Endothelial cell of umbilical vein (primary cell): Measurements from ENCODE around the gene COL4A2. TPM values are rescaled to one million over a fixed set of nuclear protein-coding genes. Genes with fewer than 3 reads are reported as not detected.
"Not testable (repeated sequence)": the region's sequence is repeated elsewhere in the genome, so short reads cannot be mapped to it uniquely, and the experiment has no call there.

Experiments
- BruUV-seq: library from RNA; stranded (reverse); fragments of 400-500 nt; replicated peaks from 2 replicates; lab custom pipeline; 2021; lab: Mats Ljungman, UMichigan
- CTCF ChIA-PET: fragments of 300-600, 350-600 bp; sonication (Branson Sonifier 250); formaldehyde crosslinking; loops from one replicate; lab custom pipeline; 2021; ENCODE audit warnings: antibody characterized with exemption, inconsistent platforms; lab: Charles Lee
- POLR2A ChIA-PET: fragments of 300-600, 350-600 bp; sonication (Branson Sonifier 250); formaldehyde crosslinking; loops from one replicate; lab custom pipeline; 2021; ENCODE audit warnings: antibody characterized with exemption, inconsistent platforms; lab: Charles Lee
- DNase-seq: peaks from one replicate; pipeline ENCODE4 v3.0.0-alpha.2; 2011; ENCODE audit warnings: low read depth, low spot score
- FAIRE-seq: peaks from 2 replicates; lab custom pipeline; 2011; peaks lifted over from hg19 to GRCh38; lab: Jason Lieb, UNC
- H2AFZ ChIP-seq: 2 replicates; pipeline ENCODE4 v1.6.0; 2012; ENCODE audit warnings: low read depth, low read length, control low read depth, inconsistent platforms
- H3K27ac ChIP-seq: 2 replicates; pipeline ENCODE4 v1.5.1; 2011; ENCODE audit warnings: low read depth, mild to moderate bottlenecking, control low read depth, low read length, moderate library complexity; ENCODE audit not compliant: insufficient read depth
- H3K27me3 ChIP-seq, 2 experiments: 2 replicates each; pipeline versions ENCODE4 v1.6.0 to v1.6.1; 2011; ENCODE audit warnings: low read length in 2 of 2, mixed read lengths in 1 of 2; ENCODE audit not compliant: control insufficient read depth in 2 of 2, insufficient read depth in 2 of 2
- H3K36me3 ChIP-seq, 2 experiments: 2 replicates in 1 of 2; 3 replicates in 1 of 2; pipeline ENCODE4 v1.5.1; 2011; ENCODE audit warnings: low read length in 2 of 2, mild to moderate bottlenecking in 1 of 2, moderate library complexity in 1 of 2; ENCODE audit not compliant: control insufficient read depth in 2 of 2, insufficient read depth in 2 of 2; ENCODE audit errors: extremely low read depth in 1 of 2
- H3K4me1 ChIP-seq: 3 replicates; pipeline ENCODE4 v1.5.1; 2011; ENCODE audit warnings: mild to moderate bottlenecking, low read length; ENCODE audit not compliant: control insufficient read depth, insufficient read depth; ENCODE audit errors: extremely low read depth
- H3K4me2 ChIP-seq: 2 replicates; pipeline ENCODE4 v1.6.1; 2011; ENCODE audit warnings: low read length, control low read depth, mixed read lengths; ENCODE audit not compliant: insufficient read depth
- H3K4me3 ChIP-seq, 3 experiments: fragments of 200-600 bp in 1 of 3; sonication (generic), shearing (Covaris generic) in 1 of 3; replicated peaks in 1 of 3; 2 replicates each; pipeline ENCODE4 v1.5.1; 2011 to 2016; ENCODE audit warnings: control low read depth in 3 of 3, low read length in 3 of 3, mild to moderate bottlenecking in 2 of 3, inconsistent platforms in 1 of 3, low read depth in 1 of 3, moderate library complexity in 1 of 3; ENCODE audit not compliant: insufficient read depth in 1 of 3
- H3K79me2 ChIP-seq: 2 replicates; pipeline ENCODE4 v1.6.0; 2012; ENCODE audit warnings: low read length, inconsistent platforms; ENCODE audit not compliant: control insufficient read depth, insufficient read depth
- H3K9ac ChIP-seq: replicated peaks from 2 replicates; pipeline ENCODE3; 2011; ENCODE audit warnings: low read length, control low read depth; ENCODE audit not compliant: insufficient read depth; ENCODE audit errors: extremely low read depth
- H3K9me1 ChIP-seq: replicated peaks from 3 replicates; pipeline ENCODE4 v1.6.0; 2011; ENCODE audit warnings: mild to moderate bottlenecking, low read length; ENCODE audit not compliant: control insufficient read depth, insufficient read depth; ENCODE audit errors: extremely low read depth
- H3K9me3 ChIP-seq: replicated peaks from 2 replicates; pipeline ENCODE4 v1.5.1; 2012; ENCODE audit warnings: low read length, inconsistent platforms; ENCODE audit not compliant: control insufficient read depth, insufficient read depth
- H4K20me1 ChIP-seq: replicated peaks from 2 replicates; pipeline ENCODE3; 2011; ENCODE audit warnings: mild to moderate bottlenecking, low read length; ENCODE audit not compliant: control insufficient read depth, insufficient read depth; ENCODE audit errors: extremely low read depth
- CTCF ChIP-seq, 2 donors: IDR thresholded peaks; 1 replicate in 1 of 2; 2 replicates in 1 of 2; pipeline ENCODE4 v1.5.1; 2011; ENCODE audit warnings: low read length in 2 of 2, mild to moderate bottlenecking in 2 of 2, moderate library complexity in 2 of 2, control low read depth in 1 of 2, inconsistent platforms in 1 of 2, low read depth in 1 of 2; ENCODE audit not compliant: insufficient read depth in 1 of 2; ENCODE audit errors: extremely low read depth in 1 of 2
- EZH2 ChIP-seq: IDR thresholded peaks from 2 replicates; pipeline ENCODE4 v1.6.1; 2012; ENCODE audit warnings: borderline replicate concordance, low read depth, mild to moderate bottlenecking, moderate library complexity, low read length, inconsistent platforms; ENCODE audit not compliant: severe bottlenecking
- FOS ChIP-seq: IDR thresholded peaks from 2 replicates; pipeline ENCODE4 v1.6.1; 2011; ENCODE audit warnings: mild to moderate bottlenecking, low read length, moderate library complexity, borderline replicate concordance; ENCODE audit not compliant: insufficient read depth
- GATA2 ChIP-seq: IDR thresholded peaks from 2 replicates; pipeline ENCODE4 v1.7.0; 2011; ENCODE audit warnings: low read depth, mild to moderate bottlenecking, moderate library complexity, mixed read lengths, low read length; ENCODE audit not compliant: insufficient read length, insufficient read depth
- JUN ChIP-seq: IDR thresholded peaks from 2 replicates; pipeline ENCODE4 v1.6.1; 2011; ENCODE audit warnings: borderline replicate concordance, low read depth; ENCODE audit not compliant: insufficient read length, insufficient read depth
- MAX ChIP-seq: IDR thresholded peaks from 2 replicates; pipeline ENCODE4 v1.6.1; 2011; ENCODE audit not compliant: insufficient read depth, insufficient read length
- MYC ChIP-seq: IDR thresholded peaks from one replicate; pipeline ENCODE4 v1.6.1; 2011; ENCODE audit warnings: mild to moderate bottlenecking, low read depth, low read length
- POLR2A ChIP-seq: IDR thresholded peaks from 2 replicates; pipeline ENCODE4 v1.6.1; 2012; ENCODE audit warnings: low read depth, mild to moderate bottlenecking, control low read depth, low read length
- POLR2AphosphoS5 ChIP-seq: IDR thresholded peaks from 2 replicates; pipeline ENCODE4 v1.6.1; 2012; ENCODE audit warnings: low read depth, mild to moderate bottlenecking, control low read depth, low read length, moderate library complexity; ENCODE audit not compliant: insufficient read depth
- dilution Hi-C: fragments of 300-500 bp; cut with MboI; formaldehyde crosslinking; loops from one replicate; pipeline ENCODE4 v1.15.0; 2019; ENCODE audit warnings: low sequenced_read_pairs; ENCODE audit not compliant: extremely low pct_ligation_motif_present
- intact Hi-C: fragments of 100-400 bp; cut with micrococcal nuclease; formaldehyde crosslinking; loops from one replicate; pipeline ENCODE4 v1.10.0; 2022
- polyA plus RNA-seq, 4 experiments: library from polyadenylated mRNA; depleted of rRNA in 3 of 4; stranded (reverse) in 3 of 4; unstranded in 1 of 4; fragments of >200 nt; gene quantifications; 2 replicates each; pipeline versions ENCODE4 v1.2.1 to v1.2.3, GENCODE V29; 2011 to 2012; ENCODE audit warnings: missing spikeins in 1 of 4
- total RNA-seq: library from RNA; stranded (reverse); gene quantifications from 2 replicates; pipeline ENCODE4 v1.2.3, GENCODE V29; 2021

The COL4A2 gene
- total and polyA plus RNA-seq, 2 donors (not counting 3 experiments of a cell fraction or from before 2014, with no cell fraction given), result 792 to 940 TPM

- dilution Hi-C loops (no loop called here), intact Hi-C loops (no loop called here)
- no peak overlapping the region for H2AFZ ChIP-seq
- H3K9me3 ChIP-seq, result no peaks in the 10 kb centered on the region
- CTCF ChIA-PET, result interaction anchor here (1.3 kb wide), 1 partner anchor 14 kb away, joined by 3 read pairs; no protein-coding TSS in a partner anchor
- H3K4me3 ChIP-seq, result no peak overlapping the region
- H3K79me2 ChIP-seq, result no peaks in the 10 kb centered on the region
- H3K27ac ChIP-seq, result no peak overlapping the region
- no peaks in the 10 kb centered on the region for H3K4me1 ChIP-seq
- no peak overlapping the region for H3K9ac ChIP-seq
- no peaks in the 10 kb centered on the region for H3K9me1 ChIP-seq
- no peak for DNase-seq
- no peak for FAIRE-seq
- TF ChIP-seq JUN (no peak), EZH2 (no peak), POLR2A (no peak), CTCF (IDR thresholded peaks at IDR 0.05; ENCODE audit: extremely low read depth in 1 of 2, insufficient read depth in 1 of 2, low read depth in 1 of 2, low read length in 2 of 2) (no peak), GATA2 (no peak), MAX (no peak), MYC (no peak), FOS (no peak), POLR2AphosphoS5 (no peak)
- peaks cover 23 to 36% of the 10 kb centered on the region in 2 experiments for H3K36me3 ChIP-seq
- no peaks in the 10 kb centered on the region for H4K20me1 ChIP-seq
- no peaks in the 10 kb centered on the region for H3K27me3 ChIP-seq
- no TSS peak for BruUV-seq
- POLR2A ChIA-PET, result no interaction called here
- H3K4me2 ChIP-seq, result no peak overlapping the region
Measured at GRCh38 chr13:110486061-110486715, 179.1 kb downstream of the COL4A2 start.

- H3K9me3 ChIP-seq, H3K4me2 ChIP-seq, dilution Hi-C loops, H3K4me3 ChIP-seq, H3K27me3 ChIP-seq, FAIRE-seq, H3K9me1 ChIP-seq, H3K27ac ChIP-seq, BruUV-seq, H4K20me1 ChIP-seq, CTCF ChIA-PET, H3K4me1 ChIP-seq, H2AFZ ChIP-seq, DNase-seq, H3K79me2 ChIP-seq, POLR2A ChIA-PET, intact Hi-C loops, H3K9ac ChIP-seq: not testable (repeated sequence)
- peaks cover 26 to 38% of the 10 kb centered on the region in 2 experiments for H3K36me3 ChIP-seq
Measured at GRCh38 chr13:110486880-110487279, 179.8 kb downstream of the COL4A2 start.
